Ishikawa (cell line): ENCODE results near the gene MOGAT3.

Experiments used
- EGR1 ChIP-seq: IDR thresholded peaks from 2 replicates; pipeline ENCODE4 v1.6.1; 2012
- REST ChIP-seq: IDR thresholded peaks from 2 replicates; pipeline ENCODE4 v1.6.1; 2012; ENCODE audit warnings: low read depth, mild to moderate bottlenecking

GRCh38 chr7:101222275-101222830 lies 21.5 kb upstream of the MOGAT3 start:
- no peak for TF ChIP-seq REST
- no peak for TF ChIP-seq EGR1
